Stimulated activated CD4-positive, alpha-beta T cell treated with anti-CD3 and anti-CD28 coated beads, Interleukin-12 subunit alpha, Interleukin-12 subunit beta, amount 100 ng/mL, for 24 hours (primary cell): Measurements from ENCODE around the gene PCK2.
"Not testable (repeated sequence)": the region's sequence is repeated elsewhere in the genome, so short reads cannot be mapped to it uniquely, and the experiment has no call there.

Experiments
- DNase-seq, 2 experiments: peaks; one replicate each; pipeline ENCODE4 v3.0.0-alpha.2; 2020; ENCODE audit warnings: low read depth in 2 of 2

PCK2 gene

GRCh38 chr14:24093901-24094840 is at the start of gene PCK2:
PCK2 (plus strand) TSS chr14:24094311; CDS start chr14:24094406, 95 bp downstream.
- DNase-seq = peak; percentile 73 to 92

DNA sequence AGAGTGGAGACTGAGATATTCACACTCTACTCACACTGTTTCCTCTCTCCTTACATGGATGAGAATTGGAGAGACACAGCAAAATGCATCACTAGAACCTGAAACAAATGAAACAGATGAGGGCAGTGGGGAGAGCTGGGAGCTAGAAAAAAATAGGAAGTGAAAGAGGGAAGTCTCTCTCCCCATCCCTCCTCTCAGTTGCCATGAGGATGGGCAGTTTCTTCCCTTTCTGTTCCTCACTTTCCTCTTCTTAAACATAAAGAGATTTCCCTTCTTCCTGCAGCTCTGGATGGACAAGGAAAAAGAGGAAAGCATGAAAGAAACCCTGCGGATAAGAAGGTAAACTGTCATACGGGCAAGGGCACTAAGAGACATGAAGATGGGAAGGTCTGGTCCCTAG is 45.1 kb upstream of the PCK2 start:
- DNase-seq = not testable (repeated sequence)

- not testable (repeated sequence) for DNase-seq
These were observed 43.4 kb upstream of the PCK2 start for GRCh38 chr14:24050753-24051152.

DNA sequence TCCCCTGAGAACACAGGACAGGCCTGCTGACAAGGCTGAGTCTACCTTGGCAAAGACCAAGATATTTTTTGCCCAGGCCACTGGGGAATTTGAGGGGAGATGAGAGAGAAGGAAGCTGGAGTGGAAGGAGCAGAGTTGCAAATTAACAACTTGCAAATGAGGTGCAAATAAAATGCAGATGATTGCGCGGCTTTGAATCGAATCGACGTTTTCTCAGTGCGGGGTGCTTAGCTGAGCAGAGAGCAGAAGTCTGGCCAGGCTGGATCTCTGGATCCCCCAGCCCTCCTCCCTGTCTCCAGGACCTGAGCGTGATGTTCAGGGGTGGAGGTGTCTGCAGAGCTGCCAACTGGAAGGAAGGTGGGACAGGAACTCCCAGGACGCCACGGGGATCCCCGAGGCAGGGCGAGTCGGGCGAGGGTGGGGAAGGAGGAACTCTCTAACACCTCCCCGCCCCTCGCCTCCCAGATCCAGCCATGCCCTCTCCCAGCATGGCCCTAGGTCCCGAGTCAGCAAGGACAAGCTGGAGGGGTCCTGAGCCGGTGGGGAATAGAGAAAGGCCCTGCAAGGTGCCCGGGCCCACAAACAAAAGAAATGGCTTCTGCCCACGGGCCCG is 42.8 kb upstream of the PCK2 start:
- no peak for DNase-seq

DNA sequence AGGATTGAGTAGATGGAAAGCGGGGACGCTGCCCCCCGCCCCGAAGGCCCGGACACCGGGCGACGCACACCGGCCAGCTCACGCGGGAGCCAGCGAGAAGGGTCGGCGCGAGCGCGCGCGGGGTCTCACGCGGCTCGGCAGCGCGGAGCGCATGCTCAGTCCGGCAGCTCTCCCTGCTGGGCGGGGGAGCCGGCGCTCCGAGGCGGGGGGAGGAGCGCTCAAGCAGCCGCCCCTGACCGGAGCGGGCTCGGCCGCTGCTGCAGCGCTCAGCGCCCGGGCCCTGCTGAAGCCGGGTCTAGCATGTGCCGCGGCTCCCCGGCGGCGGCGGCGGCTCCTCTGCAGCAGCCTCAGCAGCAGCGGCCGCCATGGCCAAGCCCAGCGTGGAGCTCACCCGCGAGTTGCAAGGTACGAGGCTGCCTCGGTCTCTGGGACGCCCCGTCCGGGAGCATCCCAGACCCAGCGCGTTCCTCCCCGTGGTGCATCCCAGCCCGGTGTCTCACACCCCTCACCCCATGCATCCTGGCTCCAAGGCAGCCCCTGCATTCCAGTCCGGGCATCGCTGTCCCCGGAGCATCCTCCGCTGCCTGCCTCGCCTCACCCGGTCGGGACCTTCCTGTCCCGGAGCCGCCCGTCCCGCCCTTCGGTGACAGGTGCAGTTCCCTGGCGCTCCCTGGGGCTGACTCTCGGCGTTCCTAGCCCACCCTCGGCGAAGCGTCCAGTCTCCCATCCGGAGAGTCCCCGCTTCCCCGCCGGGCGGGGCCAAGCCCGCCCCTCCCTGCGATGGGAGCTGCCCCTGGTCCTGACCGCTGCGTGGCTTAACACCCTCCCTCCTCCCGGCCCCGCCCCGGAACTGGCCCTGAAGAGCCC is 42.1 kb upstream of the PCK2 start, which contains the start of gene CARMIL3:
CARMIL3 (plus strand) TSS at position 221 of the 867 bp plus-strand sequence; CDS start at position 366, 145 bp downstream.
- DNase-seq = peak; percentile 21 to 46

GRCh38 chr14:24052656-24053547 is 41.2 kb upstream of the PCK2 start:
- peak; percentile 48 to 51 for DNase-seq

GRCh38 chr14:24053548-24054323 is 40.4 kb upstream of the PCK2 start:
- no peak for DNase-seq

- no peak for DNase-seq
These were observed 39.8 kb upstream of the PCK2 start for GRCh38 chr14:24054324-24054641.

DNA sequence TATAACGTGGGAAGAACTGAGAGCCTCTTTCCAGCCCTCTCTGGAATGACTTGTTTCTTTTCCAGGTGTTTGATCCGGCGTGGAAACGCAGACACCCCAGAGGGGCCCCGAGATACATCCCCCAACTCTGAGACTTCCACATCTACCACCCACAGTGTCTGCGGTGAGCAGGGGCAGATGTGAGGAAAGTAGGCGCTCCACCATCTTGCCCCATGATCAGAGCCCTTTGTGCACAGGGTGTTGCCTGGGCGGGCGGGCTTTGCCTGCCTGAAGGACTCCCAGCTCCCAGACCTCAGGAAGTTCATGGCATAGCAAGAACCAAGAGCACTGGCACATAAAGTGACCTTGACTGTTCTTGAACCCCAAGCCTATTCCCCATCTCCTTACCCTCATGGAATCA is 39.5 kb upstream of the PCK2 start:
- DNase-seq = no peak

GRCh38 chr14:24055971-24056799 is 37.9 kb upstream of the PCK2 start:
- DNase-seq = no peak

DNA sequence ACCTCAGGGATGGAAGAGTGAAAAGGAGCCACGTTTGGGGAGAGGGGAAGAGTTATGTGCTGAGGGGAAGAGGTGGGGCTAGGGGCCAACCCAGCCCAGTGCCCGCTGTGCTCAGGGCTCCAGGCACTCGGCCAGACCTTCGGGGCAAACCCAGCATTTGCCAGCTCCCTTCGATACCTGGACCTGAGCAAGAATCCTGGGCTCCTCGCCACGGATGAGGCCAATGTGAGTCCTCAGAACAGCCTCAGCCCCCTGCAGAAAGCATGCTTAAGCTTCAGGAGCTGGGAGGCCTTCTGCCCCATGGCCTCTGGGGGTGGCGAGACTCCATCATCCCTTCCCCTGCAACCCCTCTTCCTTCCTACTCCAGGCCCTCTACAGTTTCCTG is 37.3 kb upstream of the PCK2 start:
- DNase-seq = no peak

DNA sequence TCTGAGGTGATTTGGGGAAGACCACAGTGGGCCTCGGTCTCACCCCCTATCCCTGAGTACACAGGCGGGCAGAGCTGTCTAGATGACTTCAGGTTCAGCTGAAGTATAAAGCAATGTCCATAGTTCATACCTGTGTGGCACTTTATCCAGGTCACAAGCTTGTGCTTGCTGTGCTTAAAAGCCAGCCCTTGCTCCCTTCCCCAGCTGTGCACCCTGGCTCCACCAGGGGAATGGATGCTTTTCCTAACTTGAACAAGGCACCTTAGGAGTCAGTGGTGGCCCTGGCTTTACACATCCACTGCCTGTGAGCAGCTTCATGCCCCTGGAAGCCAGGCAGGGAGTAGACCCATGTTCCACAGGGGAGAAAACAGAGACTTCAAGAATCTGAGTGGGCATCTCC is 36.8 kb upstream of the PCK2 start:
- no peak for DNase-seq

- no peak for DNase-seq
These were observed 36.2 kb upstream of the PCK2 start for GRCh38 chr14:24057867-24058259.

GRCh38 chr14:24058260-24058950 is 35.7 kb upstream of the PCK2 start:
- DNase-seq = no peak

DNA sequence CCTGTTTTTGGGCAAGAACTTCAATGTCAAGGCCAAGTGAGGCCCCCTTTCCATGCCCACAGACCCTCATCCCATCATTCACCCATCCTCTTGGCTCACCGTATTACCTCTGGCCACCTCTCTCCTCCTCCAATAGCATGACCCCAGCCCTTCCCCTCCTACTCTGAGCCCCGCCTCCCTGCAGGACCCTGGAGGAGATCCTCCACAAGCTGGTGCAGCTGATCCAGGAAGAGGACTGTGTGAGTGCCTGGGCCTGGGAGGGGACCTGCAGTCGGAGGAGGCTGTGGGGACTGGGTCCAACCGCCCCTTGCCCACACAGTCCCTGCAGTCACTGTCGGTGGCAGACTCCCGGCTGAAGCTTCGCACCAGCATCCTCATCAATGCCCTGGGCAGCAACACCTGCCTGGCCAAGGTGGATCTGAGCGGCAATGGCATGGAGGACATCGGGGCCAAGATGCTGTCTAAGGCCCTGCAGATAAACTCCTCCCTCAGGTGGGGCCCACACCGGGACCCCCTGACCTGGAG is 35.1 kb upstream of the PCK2 start:
- no peak for DNase-seq

GRCh38 chr14:24059841-24060388 is 34.2 kb upstream of the PCK2 start:
- DNase-seq = no peak

DNA sequence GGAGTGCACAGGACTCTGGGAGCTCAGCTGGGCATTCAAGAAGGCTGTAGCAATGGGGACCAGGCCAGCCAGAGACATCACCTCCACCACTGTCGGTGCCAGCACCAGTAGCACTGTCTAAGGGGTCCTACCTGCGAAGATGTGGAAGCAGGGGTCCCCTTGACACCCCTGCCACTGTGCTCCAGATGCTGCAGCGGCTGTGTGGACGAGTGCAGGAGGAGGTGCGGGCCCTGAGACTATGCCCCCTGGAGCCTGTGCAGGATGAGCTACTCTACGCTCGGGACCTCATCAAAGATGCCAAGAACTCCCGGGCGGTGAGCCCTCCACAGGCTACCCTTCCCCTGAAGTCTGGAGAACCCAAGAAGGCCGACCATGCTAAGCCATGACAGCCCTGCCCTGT is 33.7 kb upstream of the PCK2 start:
- no peak for DNase-seq
